AG04450 (cell line): ENCODE measurements around the gene ZKSCAN4. TPM values are rescaled to one million over a fixed set of nuclear protein-coding genes. Genes with fewer than 3 reads are reported as not detected.

ENCODE experiments used
- CTCF ChIA-PET: fragments of 300-600, 350-600 bp; formaldehyde crosslinking; extraction: SDS; loops from one replicate; lab custom pipeline; 2022; ENCODE audit warnings: antibody characterized with exemption, inconsistent platforms; lab: Charles Lee
- POLR2A ChIA-PET: fragments of 350-600 bp; formaldehyde crosslinking; extraction: SDS; loops from one replicate; lab custom pipeline; 2021; ENCODE audit warnings: antibody characterized with exemption, inconsistent platforms; lab: Yijun Ruan, JAX
- DNase-seq: peaks from one replicate; pipeline ENCODE4 v3.0.0-alpha.2; 2011; ENCODE audit warnings: low read depth, low spot score
- H3K27ac ChIP-seq: one replicate; pipeline ENCODE4 v1.5.1; 2012; ENCODE audit warnings: low read depth, low read length, control low read depth
- H3K27me3 ChIP-seq: one replicate; pipeline ENCODE4 v1.6.0; 2012; ENCODE audit warnings: low read length; ENCODE audit not compliant: control insufficient read depth, insufficient read depth
- H3K4me3 ChIP-seq: 2 replicates; pipeline ENCODE4 v1.5.1; 2011; ENCODE audit warnings: mild to moderate bottlenecking, low read depth, low read length, control low read depth
- H3K9me3 ChIP-seq: 2 replicates; pipeline ENCODE4 v1.5.1; 2012; ENCODE audit warnings: low read length; ENCODE audit not compliant: control insufficient read depth, insufficient read depth
- CTCF ChIP-seq: IDR thresholded peaks from 2 replicates; pipeline ENCODE4 v1.5.1; 2011; ENCODE audit warnings: low read depth, low read length, control low read depth, inconsistent platforms
- polyA plus RNA-seq: library from polyadenylated mRNA; depleted of rRNA; stranded (reverse); fragments of >200 nt; gene quantifications from 2 replicates; pipeline ENCODE4 v1.2.3, GENCODE V29; 2011

The ZKSCAN4 gene
- polyA plus RNA-seq, 1 experiment, result 4.7 TPM

GRCh38 chr6:28232785-28233184 is 19.3 kb downstream of the ZKSCAN4 start:
- Histone ChIP-seq H3K4me3 (no peak overlapping the region), H3K27me3 (no peaks in the 10 kb centered on the region), H3K9me3 (no peaks in the 10 kb centered on the region), H3K27ac (no peak overlapping the region)
- ChIA-PET POLR2A (no interaction called here), CTCF (no interaction called here)
- no peak for DNase-seq
- TF ChIP-seq CTCF, result no peak

GRCh38 chr6:28226460-28226859 is 25.6 kb downstream of the ZKSCAN4 start:
- Histone ChIP-seq H3K27me3 (no peaks in the 10 kb centered on the region), H3K9me3 (no peaks in the 10 kb centered on the region; the same call in 1 of the 2 replicates), H3K27ac (no peak overlapping the region), H3K4me3 (peak overlapping the region; percentile 71)
- no peak for DNase-seq
- TF ChIP-seq CTCF, result no peak
- CTCF ChIA-PET, result interaction anchor here (0.6 to 1.1 kb wide), 2 partner anchors 130 to 180 kb away, joined by 3 to 4 read pairs; no protein-coding TSS in a partner anchor
- POLR2A ChIA-PET, result no interaction called here

DNA sequence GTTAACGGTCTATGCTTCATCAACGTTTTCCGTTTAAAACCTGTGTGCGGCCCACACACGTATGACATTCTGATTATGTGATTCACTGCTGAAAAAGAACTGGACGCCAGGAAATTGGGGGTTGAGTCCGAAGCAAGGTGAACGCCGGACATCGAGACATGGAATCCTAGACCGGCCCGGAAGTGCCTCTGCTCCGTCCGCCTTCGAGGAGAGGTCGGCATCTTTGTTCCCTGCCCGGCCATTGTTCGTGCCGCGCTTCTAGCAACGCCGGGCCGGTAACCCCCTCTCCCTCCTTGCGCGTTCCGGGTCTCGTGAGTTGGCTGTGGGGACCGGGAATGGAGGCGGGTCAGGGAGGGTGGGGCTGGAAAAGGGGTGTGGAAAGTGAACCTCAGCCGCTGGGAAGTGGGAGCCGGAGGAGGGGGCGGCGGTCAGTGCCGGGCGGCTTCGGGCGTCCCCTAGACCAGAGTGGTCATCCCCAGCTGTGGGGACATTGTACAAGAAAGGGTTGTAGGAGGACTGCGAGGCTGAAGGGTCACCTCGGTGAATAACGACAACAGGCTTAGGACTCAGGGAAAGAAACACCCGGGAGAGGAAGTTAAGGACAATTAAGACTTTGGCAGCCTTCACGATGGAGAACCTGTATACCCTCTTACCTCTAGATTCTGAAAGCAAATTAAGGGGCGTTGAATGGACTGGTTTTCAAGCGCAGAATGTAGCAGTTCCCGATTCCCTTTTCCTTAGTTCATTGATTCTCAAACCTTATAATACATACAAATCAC is 26.8 kb downstream of the ZKSCAN4 start, which contains the start of gene ZSCAN9:
TSS of gene ZSCAN9 (plus strand) at position 220 of the 779 bp plus-strand sequence. CDS start 1,810 bp downstream, outside the sequence.
- ChIA-PET POLR2A (no interaction called here), CTCF (no interaction called here)
- Histone ChIP-seq H3K9me3 (no peaks in the 10 kb centered on the region; the same call in 1 of the 2 replicates), H3K4me3 (peak within 1 kb of the TSS; percentile 71), H3K27me3 (no peaks in the 10 kb centered on the region), H3K27ac (peak within 1 kb of the TSS; percentile 79)
- no peak for TF ChIP-seq CTCF
- peak; percentile 77 for DNase-seq

- Histone ChIP-seq H3K4me3 (peak overlapping the region; percentile 71), H3K27ac (peak overlapping the region; percentile 79), H3K9me3 (no peaks in the 10 kb centered on the region; the same call in 1 of the 2 replicates), H3K27me3 (no peaks in the 10 kb centered on the region)
- no peak for DNase-seq
- ChIA-PET CTCF (interaction anchor here (0.7 kb wide), 1 partner anchor 114 kb away, joined by 4 read pairs; no protein-coding TSS in a partner anchor), POLR2A (no interaction called here)
- no peak for TF ChIP-seq CTCF
Measured at GRCh38 chr6:28224131-28225055, 27.7 kb downstream of the ZKSCAN4 start.
